SK-N-SH treated with all-trans-retinoic acid at 6 μM for 48 hours (cell line): ENCODE measurements around the gene ADAMTS10.

Experiments
- ATAC-seq: fragments of 200-7000 bp; cut with Tn5 transposase; 3 replicates; pipeline ENCODE4 v1.9.1; 2020; ENCODE audit warnings: mild to moderate bottlenecking, moderate library complexity
- ARNTL ChIP-seq: fragments of 450-650 bp; formaldehyde crosslinking; IDR thresholded peaks from 2 replicates; pipeline ENCODE4 v1.5.0; 2020; ENCODE audit warnings: low read depth, mild to moderate bottlenecking, moderate library complexity, borderline replicate concordance
- BACH2 ChIP-seq: fragments of 250-450 bp; sonication (Bioruptor Pico); IDR thresholded peaks from 2 replicates; pipeline ENCODE4 v1.9.0; 2021; ENCODE audit warnings: mild to moderate bottlenecking, borderline replicate concordance
- CSDC2 ChIP-seq: fragments of 250-450 bp; sonication (Bioruptor Pico); IDR thresholded peaks from 2 replicates; pipeline ENCODE4 v1.5.0; 2020; ENCODE audit warnings: mild to moderate bottlenecking, moderate library complexity
- CSRNP3 ChIP-seq: fragments of 250-450 bp; sonication (Bioruptor Pico); IDR thresholded peaks from 2 replicates; pipeline ENCODE4 v1.5.1; 2021; ENCODE audit warnings: mild to moderate bottlenecking, moderate library complexity
- ESRRG ChIP-seq: fragments of 250-450 bp; sonication (Bioruptor Pico); IDR thresholded peaks from 2 replicates; pipeline ENCODE4 v1.6.1; 2021; ENCODE audit warnings: mild to moderate bottlenecking
- GLIS3 ChIP-seq: fragments of 250-450 bp; sonication (Bioruptor Pico); IDR thresholded peaks from 2 replicates; pipeline ENCODE4 v1.5.0; 2020; ENCODE audit warnings: mild to moderate bottlenecking, moderate library complexity
- ISL1 ChIP-seq: fragments of 250-450 bp; sonication (Bioruptor Pico); IDR thresholded peaks from 2 replicates; pipeline ENCODE4 v2.1.2; 2022; ENCODE audit warnings: mild to moderate bottlenecking, moderate library complexity
- PATZ1 ChIP-seq: fragments of 250-450 bp; sonication (Bioruptor Pico); IDR thresholded peaks from 2 replicates; pipeline ENCODE4 v1.8.0; 2020; ENCODE audit warnings: mild to moderate bottlenecking, moderate library complexity, borderline replicate concordance
- POU6F1 ChIP-seq: fragments of 250-450 bp; sonication (Bioruptor Pico); IDR thresholded peaks from 2 replicates; pipeline ENCODE4 v1.8.0; 2021; ENCODE audit warnings: low read depth, mild to moderate bottlenecking, moderate library complexity, borderline replicate concordance
- RARB ChIP-seq: fragments of 250-450 bp; sonication (Bioruptor Pico); IDR thresholded peaks from 2 replicates; pipeline ENCODE4 v1.8.0; 2021; ENCODE audit warnings: mild to moderate bottlenecking, moderate library complexity
- SNAI2 ChIP-seq: fragments of 250-450 bp; sonication (Bioruptor Pico); IDR thresholded peaks from 2 replicates; pipeline ENCODE4 v1.5.0; 2020; ENCODE audit warnings: mild to moderate bottlenecking, moderate library complexity
- TCF4 ChIP-seq: fragments of 250-450 bp; sonication (Bioruptor Pico); IDR thresholded peaks from 2 replicates; pipeline ENCODE4 v1.8.0; 2021; ENCODE audit warnings: mild to moderate bottlenecking, moderate library complexity, borderline replicate concordance
- TOX ChIP-seq: fragments of 250-450 bp; sonication (Bioruptor Pico); IDR thresholded peaks from 2 replicates; pipeline ENCODE4 v1.8.0; 2021; ENCODE audit warnings: mild to moderate bottlenecking, moderate library complexity, borderline replicate concordance
- ZC3H10 ChIP-seq: fragments of 250-450 bp; sonication (Bioruptor Pico); IDR thresholded peaks from 2 replicates; pipeline ENCODE4 v1.5.1; 2021; ENCODE audit warnings: mild to moderate bottlenecking, moderate library complexity
- ZFP3 ChIP-seq: fragments of 250-450 bp; sonication (Bioruptor Pico); IDR thresholded peaks from 2 replicates; pipeline ENCODE4 v1.5.0; 2020; ENCODE audit warnings: mild to moderate bottlenecking, moderate library complexity
- ZFP30 ChIP-seq: fragments of 450-650 bp; formaldehyde crosslinking; IDR thresholded peaks from 2 replicates; pipeline ENCODE4 v1.5.0; 2022; ENCODE audit warnings: mild to moderate bottlenecking, moderate library complexity
- ZNF565 ChIP-seq: fragments of 450-650 bp; formaldehyde crosslinking; conservative IDR thresholded peaks from 2 replicates; pipeline ENCODE4 v1.5.0; 2020; ENCODE audit warnings: low read depth, mild to moderate bottlenecking, moderate library complexity
- ZNF70 ChIP-seq: fragments of 450-650 bp; formaldehyde crosslinking; IDR thresholded peaks from 2 replicates; pipeline ENCODE4 v1.5.0; 2020; ENCODE audit warnings: mild to moderate bottlenecking, moderate library complexity
- ZNF8 ChIP-seq: fragments of 450-650 bp; formaldehyde crosslinking; IDR thresholded peaks from 2 replicates; pipeline ENCODE4 v1.5.0; 2020; ENCODE audit warnings: mild to moderate bottlenecking, moderate library complexity
- TF ChIP-seq, protein P1 (sequence below): fragments of 250-450 bp; sonication (Bioruptor Pico); IDR thresholded peaks from 2 replicates; pipeline ENCODE4 v1.5.1; 2020; ENCODE audit warnings: low read depth, mild to moderate bottlenecking, moderate library complexity
- TF ChIP-seq, protein P2 (sequence below): fragments of 250-450 bp; sonication (Bioruptor Pico); IDR thresholded peaks from 2 replicates; pipeline ENCODE4 v1.5.0; 2020; ENCODE audit warnings: mild to moderate bottlenecking, moderate library complexity

ADAMTS10 gene

DNA sequence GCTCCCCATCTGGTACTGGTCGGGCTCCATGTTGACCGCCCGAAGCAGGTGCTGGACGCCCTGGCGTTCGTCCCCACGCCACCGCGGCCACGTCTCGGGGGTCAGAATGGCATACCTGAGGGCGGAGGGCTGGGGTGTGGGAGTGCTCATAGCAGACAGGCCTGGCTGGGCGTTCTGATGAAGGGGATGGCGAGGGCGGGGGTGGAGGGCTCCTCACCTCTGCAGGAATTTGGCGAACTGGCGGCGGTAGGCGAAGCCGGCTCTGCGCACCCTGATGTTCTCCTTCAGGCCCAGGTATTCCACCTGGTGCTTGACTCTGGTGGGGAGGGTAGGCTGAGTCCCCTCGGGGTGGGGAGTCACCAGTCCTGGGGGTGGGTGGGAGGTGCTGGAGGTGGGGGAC lies 74.2 kb downstream of the ADAMTS10 start:
- ATAC-seq, result no peak; the same call in 2 of the 3 replicates
- TF ChIP-seq PATZ1 (CRISPR knock-in tag) (no peak), ZFP3 (no peak), ZNF70 (CRISPR knock-in tag) (no peak), SNAI2 (CRISPR knock-in tag) (no peak), ISL1 (CRISPR knock-in tag) (no peak), TCF4 (CRISPR knock-in tag) (no peak), CSDC2 (CRISPR knock-in tag) (no peak)
- TF ChIP-seq, protein P1, sequence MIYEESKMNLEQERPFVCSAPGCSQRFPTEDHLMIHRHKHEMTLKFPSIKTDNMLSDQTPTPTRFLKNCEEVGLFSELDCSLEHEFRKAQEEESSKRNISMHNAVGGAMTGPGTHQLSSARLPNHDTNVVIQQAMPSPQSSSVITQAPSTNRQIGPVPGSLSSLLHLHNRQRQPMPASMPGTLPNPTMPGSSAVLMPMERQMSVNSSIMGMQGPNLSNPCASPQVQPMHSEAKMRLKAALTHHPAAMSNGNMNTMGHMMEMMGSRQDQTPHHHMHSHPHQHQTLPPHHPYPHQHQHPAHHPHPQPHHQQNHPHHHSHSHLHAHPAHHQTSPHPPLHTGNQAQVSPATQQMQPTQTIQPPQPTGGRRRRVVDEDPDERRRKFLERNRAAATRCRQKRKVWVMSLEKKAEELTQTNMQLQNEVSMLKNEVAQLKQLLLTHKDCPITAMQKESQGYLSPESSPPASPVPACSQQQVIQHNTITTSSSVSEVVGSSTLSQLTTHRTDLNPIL (CRISPR knock-in tag), result no peak

GRCh38 chr19:8532225-8532624 lies 78.3 kb downstream of the ADAMTS10 start:
- TF ChIP-seq TOX (no peak), RARB (no peak), GLIS3 (no peak), ZNF565 (CRISPR knock-in tag) (no peak), ESRRG (CRISPR knock-in tag) (no peak), CSDC2 (CRISPR knock-in tag) (no peak), ARNTL (no peak), SNAI2 (CRISPR knock-in tag) (no peak), CSRNP3 (CRISPR knock-in tag) (no peak), BACH2 (CRISPR knock-in tag) (no peak), ZFP30 (CRISPR knock-in tag) (no peak)
- TF ChIP-seq, protein P1 (CRISPR knock-in tag), result no peak
- TF ChIP-seq, protein P2, sequence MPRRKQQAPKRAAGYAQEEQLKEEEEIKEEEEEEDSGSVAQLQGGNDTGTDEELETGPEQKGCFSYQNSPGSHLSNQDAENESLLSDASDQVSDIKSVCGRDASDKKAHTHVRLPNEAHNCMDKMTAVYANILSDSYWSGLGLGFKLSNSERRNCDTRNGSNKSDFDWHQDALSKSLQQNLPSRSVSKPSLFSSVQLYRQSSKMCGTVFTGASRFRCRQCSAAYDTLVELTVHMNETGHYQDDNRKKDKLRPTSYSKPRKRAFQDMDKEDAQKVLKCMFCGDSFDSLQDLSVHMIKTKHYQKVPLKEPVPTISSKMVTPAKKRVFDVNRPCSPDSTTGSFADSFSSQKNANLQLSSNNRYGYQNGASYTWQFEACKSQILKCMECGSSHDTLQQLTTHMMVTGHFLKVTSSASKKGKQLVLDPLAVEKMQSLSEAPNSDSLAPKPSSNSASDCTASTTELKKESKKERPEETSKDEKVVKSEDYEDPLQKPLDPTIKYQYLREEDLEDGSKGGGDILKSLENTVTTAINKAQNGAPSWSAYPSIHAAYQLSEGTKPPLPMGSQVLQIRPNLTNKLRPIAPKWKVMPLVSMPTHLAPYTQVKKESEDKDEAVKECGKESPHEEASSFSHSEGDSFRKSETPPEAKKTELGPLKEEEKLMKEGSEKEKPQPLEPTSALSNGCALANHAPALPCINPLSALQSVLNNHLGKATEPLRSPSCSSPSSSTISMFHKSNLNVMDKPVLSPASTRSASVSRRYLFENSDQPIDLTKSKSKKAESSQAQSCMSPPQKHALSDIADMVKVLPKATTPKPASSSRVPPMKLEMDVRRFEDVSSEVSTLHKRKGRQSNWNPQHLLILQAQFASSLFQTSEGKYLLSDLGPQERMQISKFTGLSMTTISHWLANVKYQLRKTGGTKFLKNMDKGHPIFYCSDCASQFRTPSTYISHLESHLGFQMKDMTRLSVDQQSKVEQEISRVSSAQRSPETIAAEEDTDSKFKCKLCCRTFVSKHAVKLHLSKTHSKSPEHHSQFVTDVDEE, result no peak

DNA sequence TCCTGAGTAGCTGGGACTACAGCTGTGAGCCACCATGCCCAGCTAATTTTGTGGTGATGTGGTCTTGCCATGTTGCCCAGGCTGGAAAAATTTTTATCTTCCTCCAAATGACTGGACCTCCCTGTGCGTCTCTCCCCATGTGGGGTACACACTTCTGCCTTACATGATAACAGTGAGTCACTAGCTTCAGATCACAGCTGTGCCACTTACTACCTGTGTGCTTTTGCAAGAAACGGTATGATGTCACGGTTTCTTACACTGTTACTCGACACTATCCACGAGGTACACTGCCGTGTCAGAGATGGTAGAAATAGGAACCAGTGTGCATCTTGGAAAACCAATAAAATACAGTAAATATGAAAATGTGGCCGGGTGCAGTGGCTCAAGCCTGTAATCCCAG lies 79.0 kb downstream of the ADAMTS10 start:
- ATAC-seq, result no peak
- TF ChIP-seq ZC3H10 (CRISPR knock-in tag) (no peak), BACH2 (CRISPR knock-in tag) (no peak), ZNF8 (CRISPR knock-in tag) (no peak), ZNF565 (CRISPR knock-in tag) (no peak), POU6F1 (CRISPR knock-in tag) (no peak), CSDC2 (CRISPR knock-in tag) (no peak), GLIS3 (no peak), ZFP30 (CRISPR knock-in tag) (no peak), TOX (no peak), ARNTL (no peak), RARB (no peak)
- TF ChIP-seq, protein P2, result no peak
- TF ChIP-seq, protein P1 (CRISPR knock-in tag), result no peak

More at GRCh38 chr19:8532225-8532624, 78.3 kb downstream of the ADAMTS10 start:
- ATAC-seq, result no peak
